A549 (cell line): Measurements from ENCODE around the gene SARDH. TPM values are rescaled to one million over a fixed set of nuclear protein-coding genes. Genes with fewer than 3 reads are reported as not detected.
A peak's percentile ranks its signal among the peaks of the same experiment; 100 is the strongest.

ENCODE experiments used
- ATAC-seq, 2 experiments: fragments of 200-7000 bp in 1 of 2; fragments of >200 bp in 1 of 2; cut with Nextera tagmentation in 1 of 2; cut with Tn5 transposase in 1 of 2; 3 replicates each; pipeline versions ENCODE4 v1.8.0 to v1.9.1; 2018 to 2020; ENCODE audit warnings: mild to moderate bottlenecking in 1 of 2, moderate library complexity in 1 of 2
- CTCF ChIA-PET: fragments of 300-600 bp; sonication (Branson Sonifier 250); formaldehyde crosslinking; extraction: SDS; loops from one replicate; lab custom pipeline; 2021; ENCODE audit warnings: antibody characterized with exemption, inconsistent platforms; lab: Yijun Ruan, JAX
- POLR2A ChIA-PET: fragments of 350-600 bp; formaldehyde crosslinking; extraction: SDS; loops from one replicate; lab custom pipeline; 2021; ENCODE audit warnings: antibody characterized with exemption, inconsistent platforms; lab: Yijun Ruan, JAX
- DNase-seq, 2 experiments: peaks; one replicate each; pipeline versions ENCODE4 v3.0.0 to v3.0.0-alpha.2; 2011 to 2016; ENCODE audit warnings: low read depth in 1 of 2, low spot score in 1 of 2
- FAIRE-seq: peaks from 2 replicates; lab custom pipeline; 2011; peaks lifted over from hg19 to GRCh38; lab: Jason Lieb, UNC
- H3K27ac ChIP-seq, 2 experiments: fragments of >200 bp; sonication (Bioruptor Twin); formaldehyde crosslinking; 3 replicates each; pipeline ENCODE4 v1.5.1; 2016 to 2017
- H3K4me1 ChIP-seq: fragments of >200 bp; sonication (Bioruptor Twin); formaldehyde crosslinking; 3 replicates; pipeline ENCODE4 v1.6.1; 2016
- H3K4me2 ChIP-seq: fragments of >200 bp; sonication (Bioruptor Twin); formaldehyde crosslinking; 3 replicates; pipeline ENCODE4 v1.6.1; 2016
- H3K4me3 ChIP-seq: fragments of >200 bp; sonication (Bioruptor Twin); formaldehyde crosslinking; 3 replicates; pipeline ENCODE4 v1.5.1; 2016
- H3K9me3 ChIP-seq: fragments of >200 bp; sonication (Bioruptor Twin); formaldehyde crosslinking; 3 replicates; pipeline ENCODE4 v1.6.1; 2016
- BHLHE40 ChIP-seq: IDR thresholded peaks from 2 replicates; pipeline ENCODE4 v1.6.1; 2012; ENCODE audit warnings: low read depth, low read length, inconsistent platforms
- CBX2 ChIP-seq: fragments of 200-600 bp; sonication (generic); IDR thresholded peaks from 2 replicates; pipeline ENCODE4 v1.6.1; 2016; ENCODE audit warnings: low read depth, mild to moderate bottlenecking, borderline replicate concordance
- CBX8 ChIP-seq: fragments of 200-600 bp; sonication (generic); IDR thresholded peaks from 2 replicates; pipeline ENCODE4 v1.6.1; 2016
- CHD4 ChIP-seq: fragments of 200-600 bp; sonication (generic); IDR thresholded peaks from 2 replicates; pipeline ENCODE4 v1.6.1; 2016; ENCODE audit warnings: antibody characterized with exemption, mild to moderate bottlenecking, borderline replicate concordance
- CTCF ChIP-seq: fragments of >200 bp; sonication (Bioruptor Twin); formaldehyde crosslinking; IDR thresholded peaks from 3 replicates; pipeline ENCODE4 v1.5.1; 2016
- EHF ChIP-seq: fragments of 250-450 bp; sonication (Bioruptor Pico); IDR thresholded peaks from 2 replicates; pipeline ENCODE4 v1.5.0; 2020; ENCODE audit warnings: mild to moderate bottlenecking
- EP300 ChIP-seq, 2 experiments: fragments of >200 bp; sonication (Bioruptor Twin); formaldehyde crosslinking; IDR thresholded peaks; 2 replicates in 1 of 2; 3 replicates in 1 of 2; pipeline ENCODE4 v1.6.1; 2016 to 2017
- FOSB ChIP-seq: fragments of 250-450 bp; sonication (Bioruptor Pico); IDR thresholded peaks from 2 replicates; pipeline ENCODE4 v1.5.0; 2020; ENCODE audit warnings: mild to moderate bottlenecking, moderate library complexity
- FOSL2 ChIP-seq, 2 experiments: fragments of 450-650 bp in 1 of 2; fragments of >200 bp in 1 of 2; sonication (Bioruptor Twin) in 1 of 2; formaldehyde crosslinking; IDR thresholded peaks; 2 replicates each; pipeline versions ENCODE4 v1.5.0 to v1.6.1; 2016 to 2020; ENCODE audit warnings: mild to moderate bottlenecking in 1 of 2, moderate library complexity in 1 of 2
- HEYL ChIP-seq: fragments of 250-450 bp; sonication (Bioruptor Pico); IDR thresholded peaks from 2 replicates; pipeline ENCODE4 v1.8.0; 2021; ENCODE audit warnings: mild to moderate bottlenecking, moderate library complexity
- HMGXB4 ChIP-seq: fragments of 250-450 bp; sonication (Bioruptor Pico); IDR thresholded peaks from 2 replicates; pipeline ENCODE4 v1.5.0; 2021; ENCODE audit warnings: mild to moderate bottlenecking, moderate library complexity, borderline replicate concordance
- JUN ChIP-seq, 2 experiments: fragments of >200 bp; sonication (Bioruptor Twin); formaldehyde crosslinking; IDR thresholded peaks; 2 replicates in 1 of 2; 3 replicates in 1 of 2; pipeline ENCODE4 v1.6.1; 2016 to 2017
- KDM1A ChIP-seq: fragments of 200-600 bp; sonication (generic); IDR thresholded peaks from 2 replicates; pipeline ENCODE4 v1.6.1; 2016; ENCODE audit warnings: low read depth, mild to moderate bottlenecking
- MAX ChIP-seq: IDR thresholded peaks from 2 replicates; pipeline ENCODE4 v1.6.1; 2012
- NPAS2 ChIP-seq: fragments of 250-450 bp; sonication (Bioruptor Pico); IDR thresholded peaks from 2 replicates; pipeline ENCODE4 v1.8.0; 2022; ENCODE audit warnings: mild to moderate bottlenecking, moderate library complexity, borderline replicate concordance
- NR3C1 ChIP-seq: fragments of >200 bp; sonication (Bioruptor Twin); formaldehyde crosslinking; IDR thresholded peaks from 3 replicates; pipeline ENCODE4 v1.6.1; 2017
- RAD21 ChIP-seq, 2 experiments: fragments of >200 bp in 1 of 2; sonication (Bioruptor Twin) in 1 of 2; formaldehyde crosslinking in 1 of 2; IDR thresholded peaks in 1 of 2; conservative IDR thresholded peaks in 1 of 2; 2 replicates in 1 of 2; 3 replicates in 1 of 2; pipeline ENCODE4 v1.6.1; 2012 to 2018; ENCODE audit warnings: inconsistent platforms in 1 of 2
- RNF2 ChIP-seq: fragments of 200-600 bp; sonication (generic); IDR thresholded peaks from 2 replicates; pipeline ENCODE4 v1.6.1; 2016; ENCODE audit warnings: low read depth, mild to moderate bottlenecking, antibody characterized with exemption, moderate library complexity, borderline replicate concordance
- SMC3 ChIP-seq: fragments of >200 bp; sonication (Bioruptor Twin); formaldehyde crosslinking; IDR thresholded peaks from 3 replicates; pipeline ENCODE4 v1.6.1; 2018; ENCODE audit warnings: inconsistent platforms
- SREBF2 ChIP-seq: fragments of 450-650 bp; IDR thresholded peaks from 2 replicates; pipeline ENCODE4 v1.6.1; 2014; ENCODE audit warnings: mild to moderate bottlenecking, moderate library complexity
- TFCP2L1 ChIP-seq: fragments of 250-450 bp; sonication (Bioruptor Pico); IDR thresholded peaks from 2 replicates; pipeline ENCODE4 v1.5.0; 2021; ENCODE audit warnings: mild to moderate bottlenecking
- TP53 ChIP-seq: fragments of 250-450 bp; sonication (Bioruptor Pico); IDR thresholded peaks from 2 replicates; pipeline ENCODE4 v1.5.0; 2021; ENCODE audit warnings: mild to moderate bottlenecking, moderate library complexity
- WGBS: methylation state at CpG from one replicate; pipeline ENCODE4 v1.1.6; 2017; ENCODE audit errors: missing lambda C conversion rate; 5-methylcytosine and 5-hydroxymethylcytosine counted together
- polyA plus RNA-seq, 4 experiments: library from polyadenylated mRNA; depleted of rRNA in 3 of 4; stranded (reverse); fragments of >200 nt; fragmentation: RNase III in 1 of 4; extraction: RNeasy Plus Mini Kit Qiagen cat#74134 plus additional on column Dnase treatment in 1 of 4; gene quantifications; 2 replicates in 3 of 4; 3 replicates in 1 of 4; pipeline ENCODE4 v1.2.3, GENCODE V29; 2011 to 2017

The SARDH gene
- polyA plus RNA-seq, 2 of the 4 experiments (the other 2 are of a cell fraction): 0.08 TPM; not detected in 1

- H3K9me3 ChIP-seq: no peaks in the 10 kb centered on the region
- no peaks in the 10 kb centered on the region; the same call in 2 of the 3 replicates for H3K4me1 ChIP-seq
- POLR2A ChIA-PET: no interaction called here
- DNase-seq (peak; percentile 78 to 95), ATAC-seq (peak; percentile 86 to 96), FAIRE-seq (peak; percentile 91)
- no peak overlapping the region for H3K4me2 ChIP-seq
- CTCF ChIA-PET: interaction anchor here (0.6 to 3.5 kb wide), 45 partner anchors 10 to 1447 kb away, joined by 3 to 41 read pairs (median 4); no protein-coding TSS in a partner anchor
- no peak overlapping the region for H3K27ac ChIP-seq
- TF ChIP-seq FOSB (no peak), FOSL2 (IDR thresholded peaks at IDR 0.05) (no peak), FOSL2 (CRISPR knock-in tag; IDR thresholded peaks at IDR 0.05) (no peak), RAD21 (conservative IDR thresholded peaks at IDR 0.05 in 1 of 2, IDR thresholded peaks at IDR 0.05 in 1 of 2) (peak; percentile 41 to 59; a peak in 3 of 5 replicates), CTCF (peak; percentile 86), HEYL (CRISPR knock-in tag) (no peak), EHF (CRISPR knock-in tag) (no peak)
- 3% methylated on average over 8 of the region's 8 CpGs for WGBS
- no peak overlapping the region for H3K4me3 ChIP-seq
These were observed 4.8 kb upstream of the SARDH start for GRCh38 chr9:133742849-133743444.

GRCh38 chr9:133742251-133742650 is 4.1 kb upstream of the SARDH start:
- TF ChIP-seq CBX2 (no peak), EP300 (IDR thresholded peaks at IDR 0.05) (no peak), CHD4 (no peak), KDM1A (no peak), CBX8 (no peak), TP53 (CRISPR knock-in tag) (no peak), JUN (IDR thresholded peaks at IDR 0.05) (no peak), SMC3 (no peak), NPAS2 (CRISPR knock-in tag) (no peak), FOSL2 (IDR thresholded peaks at IDR 0.05) (no peak), FOSL2 (CRISPR knock-in tag; IDR thresholded peaks at IDR 0.05) (no peak)
- FAIRE-seq: no peak
- CTCF ChIA-PET: interaction anchor here (0.7 to 3.5 kb wide), 35 partner anchors 10 to 287 kb away, joined by 3 to 41 read pairs (median 4); no protein-coding TSS in a partner anchor
- POLR2A ChIA-PET: no interaction called here
- no peak for DNase-seq
- no peak overlapping the region for H3K27ac ChIP-seq
- no peak for ATAC-seq
- no peaks in the 10 kb centered on the region; the same call in 2 of the 3 replicates for H3K4me1 ChIP-seq
- no peak overlapping the region for H3K4me3 ChIP-seq
- WGBS: 72% methylated on average over 7 of the region's 7 CpGs
- H3K9me3 ChIP-seq: no peaks in the 10 kb centered on the region
- H3K4me2 ChIP-seq: no peak overlapping the region

- WGBS: 68% methylated on average over 11 of the region's 14 CpGs
- H3K4me1 ChIP-seq: no peaks in the 10 kb centered on the region; the same call in 2 of the 3 replicates
- POLR2A ChIA-PET: no interaction called here
- no peak overlapping the region for H3K4me2 ChIP-seq
- H3K27ac ChIP-seq: no peak overlapping the region
- FAIRE-seq (no peak), ATAC-seq (no peak), DNase-seq (no peak)
- no peaks in the 10 kb centered on the region for H3K9me3 ChIP-seq
- TF ChIP-seq HMGXB4 (CRISPR knock-in tag) (no peak), BHLHE40 (no peak), RNF2 (no peak), NR3C1 (no peak), TFCP2L1 (CRISPR knock-in tag) (no peak), SREBF2 (no peak), CHD4 (no peak), NPAS2 (CRISPR knock-in tag) (no peak), MAX (no peak)
- CTCF ChIA-PET: interaction anchor here (1.0 to 3.5 kb wide), 15 partner anchors 9 to 266 kb away, joined by 4 to 41 read pairs (median 7); no protein-coding TSS in a partner anchor
- H3K4me3 ChIP-seq: no peak overlapping the region
These were observed 3.6 kb upstream of the SARDH start for GRCh38 chr9:133741716-133742115.
